22Rv1 (cell line): Measurements from ENCODE around the gene PLCD3.

Source experiments
- CTCF ChIP-seq: fragments of 450-650 bp; IDR thresholded peaks from 2 replicates; pipeline ENCODE4 v1.5.1; 2017; ENCODE audit warnings: mild to moderate bottlenecking
- ZFX ChIP-seq: fragments of 450-650 bp; IDR thresholded peaks from 2 replicates; pipeline ENCODE4 v1.6.1; 2017; ENCODE audit warnings: antibody characterized with exemption, borderline replicate concordance

- TF ChIP-seq CTCF (no peak), ZFX (no peak)
These were observed 7.2 kb upstream of the PLCD3 start for GRCh38 chr17:45139533-45139920.
